IPS-15b (cell line): ENCODE results near the gene UGT1A9.
"Not testable (repeated sequence)": the region's sequence is repeated elsewhere in the genome, so short reads cannot be mapped to it uniquely, and the experiment has no call there.

ENCODE experiments used
- H3K27me3 ChIP-seq: one replicate; pipeline ENCODE4 v1.6.1; 2013; ENCODE audit warnings: low read length; ENCODE audit not compliant: control insufficient read depth, insufficient read depth
- H3K36me3 ChIP-seq: one replicate; pipeline ENCODE4 v1.6.1; 2013; ENCODE audit warnings: low read length; ENCODE audit not compliant: control insufficient read depth, insufficient read depth
- H3K4me1 ChIP-seq: one replicate; pipeline ENCODE4 v1.6.1; 2013; ENCODE audit warnings: mild to moderate bottlenecking, low read length; ENCODE audit not compliant: control insufficient read depth, insufficient read depth
- H3K4me3 ChIP-seq: one replicate; pipeline ENCODE4 v1.5.1; 2013; ENCODE audit warnings: low read depth, low read length
- H3K9ac ChIP-seq: one replicate; pipeline ENCODE4 v1.6.1; 2013; ENCODE audit warnings: low read depth, mild to moderate bottlenecking, low read length
- H3K9me3 ChIP-seq: one replicate; pipeline ENCODE4 v1.6.1; 2013; ENCODE audit warnings: mild to moderate bottlenecking, low read length; ENCODE audit not compliant: control insufficient read depth, insufficient read depth

UGT1A9 gene

DNA sequence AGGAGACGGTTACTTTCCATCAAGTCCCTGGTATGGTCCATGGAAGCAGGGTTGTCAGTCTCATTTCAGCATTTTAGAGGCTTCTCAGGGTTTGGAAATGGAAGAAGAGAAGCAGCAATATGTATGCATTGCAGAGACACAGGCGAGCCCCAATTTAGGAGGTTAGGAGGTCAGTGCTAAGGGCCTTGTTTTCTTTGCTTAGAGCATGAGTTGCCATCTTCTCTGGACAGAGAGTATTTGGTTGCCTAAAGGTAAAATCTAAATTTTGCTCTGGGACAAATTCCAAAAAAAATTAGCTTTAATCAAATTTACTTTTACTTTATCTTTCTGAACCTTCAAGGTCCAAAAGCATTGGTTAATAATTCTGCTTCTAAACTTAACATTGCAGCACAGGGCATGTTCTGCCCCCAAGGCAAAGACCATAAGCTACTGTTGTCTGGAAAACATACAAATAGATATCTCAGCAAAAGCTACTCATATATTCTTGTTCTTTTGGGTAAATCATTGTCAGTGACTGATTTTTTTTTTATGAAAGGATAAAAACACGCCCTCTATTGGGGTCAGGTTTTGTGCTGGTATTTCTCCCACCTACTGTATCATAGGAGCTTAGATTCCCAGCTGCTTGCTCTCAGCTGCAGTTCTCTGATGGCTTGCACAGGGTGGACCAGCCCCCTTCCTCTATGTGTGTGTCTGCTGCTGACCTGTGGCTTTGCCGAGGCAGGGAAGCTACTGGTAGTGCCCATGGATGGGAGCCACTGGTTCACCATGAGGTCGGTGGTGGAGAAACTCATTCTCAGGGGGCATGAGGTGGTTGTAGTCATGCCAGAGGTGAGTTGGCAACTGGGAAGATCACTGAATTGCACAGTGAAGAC lies at the start of gene UGT1A9:
TSS of gene UGT1A9 (plus strand) at position 609 of the 872 bp plus-strand sequence. CDS start at position 646, 37 bp downstream.
- no peaks in the 10 kb centered on the region for H3K9me3 ChIP-seq
- no peaks in the 10 kb centered on the region for H3K27me3 ChIP-seq
- no peaks in the 10 kb centered on the region for H3K36me3 ChIP-seq
- H3K4me1 ChIP-seq: no peaks in the 10 kb centered on the region
- H3K4me3 ChIP-seq: no peak within 1 kb of the TSS
- no peak within 1 kb of the TSS for H3K9ac ChIP-seq

DNA sequence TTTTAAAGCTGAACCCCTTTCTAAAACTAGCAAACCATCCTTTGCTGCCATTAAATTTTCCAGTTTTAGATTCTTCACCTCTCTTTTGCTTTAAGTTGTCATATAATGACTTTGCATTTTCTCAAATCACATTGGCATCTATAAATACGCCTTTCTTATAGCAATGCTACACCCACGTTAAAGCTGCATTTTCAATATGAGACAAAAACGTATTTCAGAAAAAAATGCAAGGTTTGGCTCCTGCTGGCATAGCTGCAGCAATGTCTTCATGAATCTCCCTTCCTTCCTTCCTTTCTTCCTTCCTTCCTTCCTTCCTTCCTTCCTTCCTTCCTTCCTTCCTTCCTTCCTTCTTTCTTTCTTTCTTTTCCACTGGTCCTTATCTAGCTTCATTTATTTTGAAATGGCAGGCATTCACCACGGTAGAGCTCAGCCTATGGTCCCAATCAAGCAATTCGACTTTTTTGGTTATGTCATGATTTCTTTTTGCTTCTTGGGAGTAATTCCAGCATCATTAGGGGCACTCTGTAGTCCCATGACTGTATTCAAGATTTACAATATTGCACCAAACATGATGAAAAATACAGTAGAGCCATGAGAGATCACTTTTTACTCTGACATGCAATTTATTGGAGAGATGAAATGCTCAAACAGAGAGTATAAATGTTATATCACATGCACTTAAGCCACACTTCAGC lies 44.2 kb upstream of the UGT1A9 start:
- Histone ChIP-seq H3K9me3 (no peaks in the 10 kb centered on the region), H3K27me3 (no peaks in the 10 kb centered on the region), H3K4me3 (no peak overlapping the region), H3K36me3 (no peaks in the 10 kb centered on the region), H3K9ac (no peak overlapping the region), H3K4me1 (no peaks in the 10 kb centered on the region)

DNA sequence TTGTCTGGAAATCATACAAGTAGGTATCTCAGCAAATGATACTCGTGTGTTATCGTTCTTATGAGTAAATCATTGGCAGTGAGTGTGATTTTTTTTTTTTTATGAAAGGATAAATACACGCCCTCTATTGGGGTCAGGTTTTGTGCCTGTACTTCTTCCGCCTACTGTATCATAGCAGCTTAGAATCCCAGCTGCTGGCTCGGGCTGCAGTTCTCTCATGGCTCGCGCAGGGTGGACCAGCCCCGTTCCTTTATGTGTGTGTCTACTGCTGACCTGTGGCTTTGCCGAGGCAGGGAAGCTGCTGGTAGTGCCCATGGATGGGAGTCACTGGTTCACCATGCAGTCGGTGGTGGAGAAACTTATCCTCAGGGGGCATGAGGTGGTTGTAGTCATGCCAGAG lies 35.4 kb upstream of the UGT1A9 start, which contains the start of gene UGT1A10:
TSS of gene UGT1A10 (plus strand) at position 143 of the 400 bp plus-strand sequence. CDS start at position 218, 75 bp downstream.
- H3K9ac ChIP-seq, H3K4me1 ChIP-seq, H3K9me3 ChIP-seq, H3K36me3 ChIP-seq, H3K4me3 ChIP-seq, H3K27me3 ChIP-seq: not testable (repeated sequence)

DNA sequence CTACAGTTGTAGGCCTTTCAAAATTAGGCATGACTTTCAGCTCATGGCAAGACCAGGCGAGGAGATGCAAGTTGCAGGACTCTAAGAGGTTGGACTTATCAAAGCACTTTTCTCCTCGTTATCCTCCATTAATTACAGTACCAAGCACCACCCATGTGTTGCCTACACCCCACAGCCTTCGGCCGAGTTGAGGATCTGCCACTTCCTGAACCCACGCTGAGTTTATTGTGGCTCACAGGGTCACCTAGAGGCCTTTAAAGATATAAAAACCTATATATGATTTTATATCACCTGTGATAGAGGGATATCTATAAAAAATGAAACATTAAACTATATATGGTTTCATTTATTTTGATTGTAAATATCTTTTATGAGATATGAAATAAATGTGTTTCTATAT lies 32.9 kb upstream of the UGT1A9 start:
- no peak overlapping the region for H3K9ac ChIP-seq
- H3K4me1 ChIP-seq: no peaks in the 10 kb centered on the region
- no peaks in the 10 kb centered on the region for H3K27me3 ChIP-seq
- H3K9me3 ChIP-seq: no peaks in the 10 kb centered on the region
- no peak overlapping the region for H3K4me3 ChIP-seq
- H3K36me3 ChIP-seq: no peaks in the 10 kb centered on the region

DNA sequence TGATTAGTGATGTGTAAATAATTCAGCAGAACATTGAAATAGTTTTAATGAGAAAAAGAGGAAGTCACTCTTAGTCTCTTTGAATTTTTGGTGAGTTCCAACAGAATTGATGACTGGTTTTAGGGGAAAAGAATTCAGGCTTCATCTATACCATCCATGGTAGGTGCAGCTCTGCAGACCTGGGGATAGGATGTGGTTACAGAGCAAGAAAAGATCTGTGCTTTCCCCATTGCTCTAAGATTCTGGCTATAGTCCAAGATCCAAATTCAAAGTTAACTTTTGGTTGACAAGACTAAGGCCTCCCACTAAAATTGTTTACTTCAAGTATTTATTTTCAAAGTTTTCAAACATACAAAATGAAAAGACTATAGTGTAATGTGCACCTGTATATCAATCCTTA lies 31.8 kb upstream of the UGT1A9 start:
- Histone ChIP-seq H3K36me3 (no peaks in the 10 kb centered on the region), H3K4me3 (no peak overlapping the region), H3K9me3 (no peaks in the 10 kb centered on the region)

DNA sequence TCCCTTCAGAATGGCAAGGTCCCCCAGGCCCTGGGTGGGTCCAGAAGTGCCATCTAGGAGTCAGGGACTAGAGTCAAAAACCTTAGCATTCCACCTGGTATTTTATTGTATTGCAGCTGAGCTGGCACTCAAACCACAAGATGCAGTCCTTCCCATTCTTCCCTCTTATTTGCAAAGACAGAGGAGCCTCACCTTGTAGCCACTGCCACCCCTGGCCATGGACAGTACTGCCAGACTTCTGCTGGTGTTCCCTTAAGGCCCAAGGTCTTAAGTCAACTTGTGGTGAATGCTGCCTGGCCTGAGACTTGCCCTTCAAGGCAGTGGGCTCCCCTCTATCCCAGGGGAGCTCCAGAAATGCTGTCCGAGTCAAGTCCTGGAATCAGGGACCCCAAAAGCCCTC lies 28.6 kb upstream of the UGT1A9 start:
- no peaks in the 10 kb centered on the region for H3K27me3 ChIP-seq
- no peak overlapping the region for H3K4me3 ChIP-seq
- H3K9me3 ChIP-seq: peaks cover 4% of the 10 kb centered on the region
- no peak overlapping the region for H3K9ac ChIP-seq
- H3K4me1 ChIP-seq: no peaks in the 10 kb centered on the region
- no peaks in the 10 kb centered on the region for H3K36me3 ChIP-seq

More for the DNA sequence above, 31.8 kb upstream of the UGT1A9 start:
- H3K9ac ChIP-seq: no peak overlapping the region
- H3K4me1 ChIP-seq: no peaks in the 10 kb centered on the region
- H3K27me3 ChIP-seq: no peaks in the 10 kb centered on the region

DNA sequence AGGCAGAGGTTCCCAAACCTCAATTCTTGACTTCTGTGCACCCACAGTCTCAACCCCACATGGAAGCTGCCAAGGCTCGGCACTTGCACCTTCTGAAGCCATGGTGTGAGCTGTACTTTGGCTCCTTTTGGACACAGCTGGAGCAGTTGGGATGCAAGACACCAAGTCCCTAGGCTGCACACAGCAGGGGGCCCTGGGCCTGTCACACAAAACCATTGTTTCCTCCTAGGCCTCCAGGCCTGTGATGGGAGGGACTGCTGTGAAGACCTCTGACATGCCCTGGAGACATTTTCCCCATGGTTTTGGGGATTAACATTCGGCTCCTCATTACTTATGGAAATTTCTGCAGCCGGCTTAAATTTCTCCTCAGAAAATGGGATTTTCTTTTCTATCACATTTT lies 25.7 kb upstream of the UGT1A9 start:
- not testable (repeated sequence) for H3K36me3 ChIP-seq, H3K27me3 ChIP-seq, H3K9ac ChIP-seq, H3K9me3 ChIP-seq, H3K4me1 ChIP-seq, H3K4me3 ChIP-seq

DNA sequence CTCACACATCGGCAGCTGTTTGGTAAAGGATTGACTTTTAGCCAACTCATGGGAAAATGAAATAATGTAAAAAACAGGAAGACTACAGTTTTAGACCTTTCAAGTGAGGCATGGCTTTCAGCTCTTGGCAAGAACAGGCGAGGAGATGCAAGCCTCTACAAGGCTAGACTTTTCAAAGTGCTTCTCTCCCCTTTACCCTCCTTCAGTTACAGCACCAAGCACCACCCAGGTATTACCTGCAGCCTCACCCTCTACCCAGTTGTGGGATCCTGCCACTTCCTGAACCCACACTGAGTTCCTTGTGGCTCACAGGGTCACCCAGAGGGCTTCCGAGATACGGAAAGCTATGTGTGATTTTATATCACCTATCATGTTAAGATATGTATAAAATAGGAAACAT lies 20.7 kb upstream of the UGT1A9 start:
- Histone ChIP-seq H3K36me3 (no peaks in the 10 kb centered on the region), H3K27me3 (no peaks in the 10 kb centered on the region), H3K4me1 (no peaks in the 10 kb centered on the region), H3K9ac (no peak overlapping the region), H3K4me3 (no peak overlapping the region), H3K9me3 (peaks cover under 1% of the 10 kb centered on the region)

DNA sequence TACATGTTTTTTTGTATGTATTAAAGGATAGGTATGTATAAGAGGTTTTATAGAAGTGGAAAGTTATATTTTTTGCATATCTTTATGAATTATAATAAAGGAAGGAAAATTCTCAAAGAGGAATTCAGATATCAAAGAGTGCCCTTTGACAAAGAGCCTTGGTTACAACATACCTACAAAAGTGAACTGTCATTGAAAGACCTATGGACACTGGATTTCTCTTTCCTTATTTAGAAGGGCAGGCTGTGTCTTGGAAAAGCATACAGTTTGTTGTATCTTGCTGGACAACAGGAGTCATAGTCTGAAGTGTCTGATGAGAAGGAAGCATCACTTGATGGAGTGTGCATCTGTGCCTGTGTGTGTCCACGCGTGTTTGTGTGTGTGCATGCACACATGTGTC lies 20.3 kb upstream of the UGT1A9 start:
- Histone ChIP-seq H3K9ac (no peak overlapping the region), H3K27me3 (no peaks in the 10 kb centered on the region), H3K9me3 (no peaks in the 10 kb centered on the region), H3K4me3 (no peak overlapping the region), H3K36me3 (no peaks in the 10 kb centered on the region), H3K4me1 (no peaks in the 10 kb centered on the region)

DNA sequence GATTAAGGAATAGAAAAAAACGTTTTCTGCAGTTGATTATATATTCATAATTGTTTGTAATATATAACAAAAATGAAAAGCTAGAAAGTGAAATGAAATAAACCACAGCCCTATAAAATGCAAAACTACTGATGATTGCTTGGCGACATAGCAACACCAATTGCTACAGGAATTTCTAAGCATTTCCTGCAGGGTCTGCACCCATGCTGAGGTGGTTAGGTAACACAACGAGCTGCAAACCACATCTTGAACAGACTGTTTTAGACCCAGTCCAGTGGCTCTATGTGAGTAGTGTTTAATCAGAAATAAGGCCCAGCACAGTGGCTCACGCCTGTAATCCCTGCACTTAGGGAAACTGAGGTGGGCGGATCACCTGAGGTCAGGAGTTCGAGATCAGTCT lies 17.2 kb upstream of the UGT1A9 start:
- H3K9ac ChIP-seq: no peak overlapping the region
- no peaks in the 10 kb centered on the region for H3K36me3 ChIP-seq
- no peaks in the 10 kb centered on the region for H3K4me1 ChIP-seq
- H3K4me3 ChIP-seq: no peak overlapping the region
- no peaks in the 10 kb centered on the region for H3K27me3 ChIP-seq
- no peaks in the 10 kb centered on the region for H3K9me3 ChIP-seq

DNA sequence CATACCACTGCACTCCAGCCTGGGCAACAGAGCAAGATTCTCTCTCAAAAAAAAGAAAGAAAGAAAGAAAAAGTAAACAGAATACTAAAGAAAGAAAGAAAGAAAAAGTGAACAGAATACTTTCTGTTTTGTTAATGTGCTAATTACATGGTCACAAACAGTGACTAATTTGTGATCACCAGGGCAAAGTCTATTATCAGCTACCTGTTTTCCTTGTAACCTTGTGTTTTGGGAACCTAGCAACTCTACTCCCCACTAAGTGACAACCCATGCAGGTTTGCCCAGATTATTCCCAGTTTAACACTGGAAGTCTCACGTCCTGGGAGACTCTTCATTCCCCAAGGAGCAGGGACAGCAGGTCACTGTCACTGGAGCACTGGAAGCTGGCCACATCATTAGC lies 16.7 kb upstream of the UGT1A9 start:
- Histone ChIP-seq H3K27me3 (no peaks in the 10 kb centered on the region), H3K4me1 (no peaks in the 10 kb centered on the region), H3K36me3 (no peaks in the 10 kb centered on the region), H3K9me3 (no peaks in the 10 kb centered on the region), H3K9ac (no peak overlapping the region), H3K4me3 (no peak overlapping the region)

DNA sequence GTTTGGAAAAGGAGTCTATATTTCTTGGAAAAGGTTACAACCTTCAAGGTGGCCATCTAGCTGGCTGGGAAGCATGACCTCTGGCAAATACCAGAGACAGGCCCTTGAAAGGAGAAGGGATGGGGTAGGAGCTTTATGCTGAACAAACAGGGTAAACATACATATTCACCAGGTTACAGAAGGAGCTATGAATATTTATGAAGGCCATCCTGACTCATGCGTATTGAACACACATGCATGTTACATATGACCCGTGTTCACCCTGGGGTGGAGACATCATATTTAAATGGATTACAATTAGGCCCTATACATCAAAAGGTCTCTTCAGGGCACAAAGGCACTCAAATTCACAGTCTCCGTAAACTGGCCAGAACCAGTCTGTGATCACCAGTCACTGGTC lies 15.8 kb upstream of the UGT1A9 start:
- H3K27me3 ChIP-seq, H3K9ac ChIP-seq, H3K4me3 ChIP-seq, H3K36me3 ChIP-seq, H3K9me3 ChIP-seq, H3K4me1 ChIP-seq: not testable (repeated sequence)
